ENCODE results near the gene SGK1. TPM values are rescaled to one million over a fixed set of nuclear protein-coding genes. Genes with fewer than 3 reads are reported as not detected.

SGK1 gene
- total RNA-seq, 3 donors from 2014 or later (not counting 1 experiment from before 2014, with no cell fraction given) = 31.8 to 89.6 (median 33.3) TPM

GRCh38 chr6:134346932-134347545 is 29.1 kb upstream of the SGK1 start:
- Mint-ChIP-seq H3K9me3 (no peaks in the 10 kb centered on the region), H3K4me1 (no peaks in the 10 kb centered on the region), H3K4me3 (no peak overlapping the region), H3K27me3 (ENCODE audit: low read depth in 2 of 2) (peaks cover 0 to 4% of the 10 kb centered on the region in 2 donors), H3K36me3 (no peaks in the 10 kb centered on the region), H3K27ac (no peak overlapping the region)
- no peaks in the 10 kb centered on the region for H3K27me3 ChIP-seq (ENCODE audit: control insufficient read depth, insufficient read depth, low read length)
- peaks cover 5% of the 10 kb centered on the region for H3K4me1 ChIP-seq (ENCODE audit: control insufficient read depth, insufficient read depth, low read length)
- no peak overlapping the region for H3K27ac ChIP-seq (ENCODE audit: low read length)
- 93% methylated on average over 6 of the region's 7 CpGs for WGBS (ENCODE audit: insufficient coverage)
- H3K9me3 ChIP-seq (ENCODE audit: control insufficient read depth, insufficient read depth, low read length) = no peaks in the 10 kb centered on the region
- intact Hi-C loops (cut with micrococcal nuclease) = no loop called here
- no peaks in the 10 kb centered on the region for H3K36me3 ChIP-seq (ENCODE audit: control insufficient read depth, insufficient read depth, low read length)
- no peak for ATAC-seq
- no peak for DNase-seq
- no peak overlapping the region for H3K4me3 ChIP-seq (ENCODE audit: low read length)
- no peak for TF ChIP-seq CTCF (IDR thresholded peaks at IDR 0.05)

DNA sequence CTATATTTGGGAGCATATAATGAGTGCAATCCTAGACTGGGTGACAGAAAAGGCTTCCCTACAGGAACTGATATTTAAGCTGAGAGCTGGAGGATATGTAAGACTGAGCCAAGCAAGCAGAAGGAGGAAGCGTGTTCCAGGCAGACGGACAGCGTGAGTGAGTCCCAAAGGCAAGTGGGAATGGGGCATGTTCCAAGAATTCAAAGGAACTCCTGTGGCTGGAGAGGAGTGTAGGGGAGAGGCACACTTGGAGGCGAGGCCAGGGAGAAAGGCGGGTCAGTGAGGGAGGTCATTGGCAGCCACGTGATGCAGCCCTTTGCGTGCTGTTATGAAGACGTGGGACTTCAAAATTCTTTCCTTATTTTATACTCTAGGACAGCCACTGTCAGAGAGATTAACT is 27.9 kb upstream of the SGK1 start:
- Histone ChIP-seq H3K9me3 (ENCODE audit: control insufficient read depth, insufficient read depth, low read length) (no peaks in the 10 kb centered on the region), H3K4me1 (ENCODE audit: control insufficient read depth, insufficient read depth, low read length) (peaks cover 5% of the 10 kb centered on the region), H3K27ac (ENCODE audit: low read length) (no peak overlapping the region), H3K36me3 (ENCODE audit: control insufficient read depth, insufficient read depth, low read length) (no peaks in the 10 kb centered on the region), H3K27me3 (ENCODE audit: control insufficient read depth, insufficient read depth, low read length) (no peaks in the 10 kb centered on the region), H3K4me3 (ENCODE audit: low read length) (no peak overlapping the region)
- Mint-ChIP-seq H3K27ac (no peak overlapping the region), H3K4me3 (no peak overlapping the region), H3K9me3 (no peaks in the 10 kb centered on the region), H3K36me3 (no peaks in the 10 kb centered on the region), H3K27me3 (ENCODE audit: low read depth in 2 of 2) (peaks cover 0 to 6% of the 10 kb centered on the region in 2 donors), H3K4me1 (no peaks in the 10 kb centered on the region)
- 92% methylated on average over 8 of the region's 8 CpGs for WGBS (ENCODE audit: insufficient coverage)
- no peak for DNase-seq
- ATAC-seq = no peak
- no peak for TF ChIP-seq CTCF (IDR thresholded peaks at IDR 0.05)
- intact Hi-C loops (cut with micrococcal nuclease) = no loop called here

DNA sequence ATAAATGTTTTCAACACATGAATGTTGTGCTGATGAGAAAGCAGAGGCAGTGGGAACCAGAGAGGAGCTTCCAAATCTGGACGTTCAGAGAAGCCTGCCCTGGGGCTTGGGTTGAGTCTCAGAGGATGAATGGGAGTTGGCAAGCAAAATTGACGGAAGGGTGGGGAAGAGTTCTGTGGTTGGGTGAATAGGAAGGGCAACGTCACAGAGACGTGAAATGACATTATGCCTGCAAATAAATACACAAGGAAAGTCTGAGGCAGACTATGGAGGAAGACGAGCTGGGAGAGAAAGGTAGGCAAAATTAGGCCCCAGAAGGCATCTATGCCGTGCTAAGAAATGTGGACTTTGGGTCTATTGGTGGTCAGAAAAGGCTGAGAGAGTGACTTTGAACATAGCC is 25.2 kb upstream of the SGK1 start:
- no peak overlapping the region for H3K4me3 ChIP-seq (ENCODE audit: low read length)
- no peaks in the 10 kb centered on the region for H3K9me3 ChIP-seq (ENCODE audit: control insufficient read depth, insufficient read depth, low read length)
- Mint-ChIP-seq H3K4me3 (no peak overlapping the region), H3K27me3 (ENCODE audit: low read depth in 2 of 2) (peaks cover 0 to 6% of the 10 kb centered on the region in 2 donors), H3K36me3 (no peaks in the 10 kb centered on the region), H3K27ac (no peak overlapping the region), H3K4me1 (no peaks in the 10 kb centered on the region), H3K9me3 (no peaks in the 10 kb centered on the region)
- DNase-seq = no peak
- H3K4me1 ChIP-seq (ENCODE audit: control insufficient read depth, insufficient read depth, low read length) = peaks cover 5% of the 10 kb centered on the region
- no peaks in the 10 kb centered on the region for H3K27me3 ChIP-seq (ENCODE audit: control insufficient read depth, insufficient read depth, low read length)
- no peak for ATAC-seq
- no peak overlapping the region for H3K27ac ChIP-seq (ENCODE audit: low read length)
- intact Hi-C loops (cut with micrococcal nuclease) = no loop called here
- no peak for TF ChIP-seq CTCF (IDR thresholded peaks at IDR 0.05)
- H3K36me3 ChIP-seq (ENCODE audit: control insufficient read depth, insufficient read depth, low read length) = no peaks in the 10 kb centered on the region
- 91% methylated on average over 6 of the region's 6 CpGs for WGBS (ENCODE audit: insufficient coverage)

DNA sequence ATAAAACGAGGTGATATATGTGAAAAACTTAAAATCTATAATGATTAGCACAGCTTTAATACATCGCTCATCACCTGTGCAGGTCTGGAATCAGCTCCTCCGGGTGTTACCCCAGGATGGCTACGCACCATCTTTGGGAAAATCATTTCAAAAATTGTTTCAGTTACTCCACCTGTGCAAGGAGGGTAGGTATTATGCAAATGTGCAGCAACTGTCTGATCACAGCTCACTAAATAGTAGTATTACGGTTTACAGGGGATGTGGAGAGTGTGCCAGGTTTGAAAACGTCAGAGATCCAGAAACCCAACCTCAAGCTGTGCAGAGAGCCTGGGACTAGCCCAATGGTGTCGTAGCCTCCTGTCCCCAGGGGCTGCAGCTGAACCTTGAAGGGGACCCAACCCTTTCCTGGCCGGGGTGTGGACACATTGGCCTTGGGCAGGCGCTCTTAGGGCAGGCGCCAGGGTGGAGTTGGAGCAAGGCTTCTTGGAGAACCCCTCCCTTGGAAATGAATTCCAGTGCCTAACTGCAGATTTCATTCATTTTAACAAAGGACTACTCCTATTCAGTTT is 24.2 kb upstream of the SGK1 start:
- Mint-ChIP-seq H3K36me3 (no peaks in the 10 kb centered on the region), H3K27me3 (ENCODE audit: low read depth in 2 of 2) (peaks cover 0 to 6% of the 10 kb centered on the region in 2 donors), H3K4me3 (no peak overlapping the region), H3K9me3 (no peaks in the 10 kb centered on the region), H3K27ac (no peak overlapping the region), H3K4me1 (no peaks in the 10 kb centered on the region)
- no peak overlapping the region for H3K4me3 ChIP-seq (ENCODE audit: low read length)
- ATAC-seq = no peak
- 91% methylated on average over 9 of the region's 10 CpGs for WGBS (ENCODE audit: insufficient coverage)
- no peak for DNase-seq
- no peaks in the 10 kb centered on the region for H3K27me3 ChIP-seq (ENCODE audit: control insufficient read depth, insufficient read depth, low read length)
- peaks cover 5% of the 10 kb centered on the region for H3K4me1 ChIP-seq (ENCODE audit: control insufficient read depth, insufficient read depth, low read length)
- intact Hi-C loops (cut with micrococcal nuclease) = no loop called here
- no peak for TF ChIP-seq CTCF (IDR thresholded peaks at IDR 0.05)
- H3K9me3 ChIP-seq (ENCODE audit: control insufficient read depth, insufficient read depth, low read length) = no peaks in the 10 kb centered on the region
- H3K27ac ChIP-seq (ENCODE audit: low read length) = no peak overlapping the region
- H3K36me3 ChIP-seq (ENCODE audit: control insufficient read depth, insufficient read depth, low read length) = no peaks in the 10 kb centered on the region
